Memory B cell (primary cell): Measurements from ENCODE around the gene KIF13A.
A peak's percentile ranks its signal among the peaks of the same experiment; 100 is the strongest.
"Not testable (repeated sequence)": the region's sequence is repeated elsewhere in the genome, so short reads cannot be mapped to it uniquely, and the experiment has no call there.

ENCODE experiments used
- ATAC-seq: fragments of 150-1000 bp; cut with Tn5 transposase; 2 replicates; pipeline ENCODE4 v1.10.0; 2021; ENCODE audit warnings: low read depth, mild to moderate bottlenecking, moderate library complexity
- DNase-seq, 2 donors: peaks; one replicate each; pipeline ENCODE4 v3.0.0; 2022; ENCODE audit warnings: low spot score in 2 of 2
- H3K27ac Mint-ChIP-seq: one replicate; pipeline ENCODE4 v1.8.0; 2022; ENCODE audit warnings: mild to moderate bottlenecking, moderate library complexity, mixed read lengths
- H3K27me3 Mint-ChIP-seq: one replicate; pipeline ENCODE4 v1.8.0; 2022; ENCODE audit warnings: mixed read lengths
- H3K36me3 Mint-ChIP-seq: one replicate; pipeline ENCODE4 v1.8.0; 2022; ENCODE audit warnings: mild to moderate bottlenecking, mixed read lengths
- H3K4me1 Mint-ChIP-seq: one replicate; pipeline ENCODE4 v1.8.0; 2022; ENCODE audit warnings: mixed read lengths
- H3K4me3 Mint-ChIP-seq: one replicate; pipeline ENCODE4 v1.8.0; 2022; ENCODE audit warnings: mild to moderate bottlenecking, moderate library complexity, mixed read lengths
- H3K9me3 Mint-ChIP-seq: one replicate; pipeline ENCODE4 v1.8.0; 2022; ENCODE audit warnings: mixed read lengths

Gene KIF13A

GRCh38 chr6:17851001-17851719 is 136.3 kb downstream of the KIF13A start:
- DNase-seq (no peak), ATAC-seq (no peak)
- H3K27ac Mint-ChIP-seq = no peak overlapping the region
- no peaks in the 10 kb centered on the region for H3K4me1 Mint-ChIP-seq
- peaks cover 31% of the 10 kb centered on the region for H3K36me3 Mint-ChIP-seq
- H3K4me3 Mint-ChIP-seq = no peak overlapping the region
- no peaks in the 10 kb centered on the region for H3K27me3 Mint-ChIP-seq
- H3K9me3 Mint-ChIP-seq = no peaks in the 10 kb centered on the region

DNA sequence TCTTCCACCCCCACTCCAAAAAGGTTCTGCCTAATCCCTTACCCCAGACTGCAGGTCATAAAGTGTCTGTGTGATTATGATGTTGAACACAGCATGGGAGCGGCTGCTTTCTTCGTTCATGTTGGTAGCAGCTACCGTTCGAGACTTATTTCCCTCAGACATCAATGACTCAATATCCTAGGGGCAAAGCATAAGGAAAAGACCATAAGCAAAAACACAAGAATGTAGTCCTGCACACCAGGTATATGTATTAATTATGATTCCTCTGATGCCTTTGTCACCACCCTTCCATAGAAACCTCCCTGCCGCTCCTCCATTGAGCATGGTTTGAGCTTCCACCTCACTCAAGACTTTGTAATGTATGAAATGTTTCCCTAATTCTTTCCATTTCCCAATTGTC is 137.2 kb downstream of the KIF13A start:
- no peaks in the 10 kb centered on the region for H3K27me3 Mint-ChIP-seq
- ATAC-seq = no peak
- no peaks in the 10 kb centered on the region for H3K4me1 Mint-ChIP-seq
- no peak overlapping the region for H3K4me3 Mint-ChIP-seq
- H3K9me3 Mint-ChIP-seq = no peaks in the 10 kb centered on the region
- H3K27ac Mint-ChIP-seq = no peak overlapping the region
- peaks cover 30% of the 10 kb centered on the region for H3K36me3 Mint-ChIP-seq
- no peak for DNase-seq

- Mint-ChIP-seq H3K9me3 (no peaks in the 10 kb centered on the region), H3K4me3 (no peak overlapping the region), H3K27ac (no peak overlapping the region), H3K4me1 (no peaks in the 10 kb centered on the region), H3K36me3 (peaks cover 30% of the 10 kb centered on the region), H3K27me3 (no peaks in the 10 kb centered on the region)
- ATAC-seq = no peak
- DNase-seq = no peak
These were observed 140.2 kb downstream of the KIF13A start for GRCh38 chr6:17847203-17847760.

DNA sequence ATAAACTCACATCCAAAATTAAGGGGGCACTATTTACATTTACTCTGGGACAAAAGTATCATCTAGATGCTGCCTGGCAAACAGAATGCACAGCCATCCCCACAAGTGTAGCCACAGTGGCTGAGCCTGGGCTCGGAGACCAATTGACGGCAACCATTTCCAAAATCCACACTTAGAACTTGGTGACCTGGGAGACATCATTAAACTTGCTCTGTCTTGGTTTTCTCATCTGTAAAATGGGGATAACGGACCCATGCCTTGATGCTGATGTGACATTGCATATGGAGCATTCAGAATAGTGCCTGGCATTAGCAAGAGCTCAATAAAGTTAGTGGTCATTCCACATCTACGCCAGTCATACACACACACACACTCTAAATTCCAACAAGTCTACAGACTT is 140.7 kb downstream of the KIF13A start:
- ATAC-seq = no peak
- H3K27ac Mint-ChIP-seq = no peak overlapping the region
- DNase-seq = no peak
- peaks cover 30% of the 10 kb centered on the region for H3K36me3 Mint-ChIP-seq
- no peaks in the 10 kb centered on the region for H3K4me1 Mint-ChIP-seq
- no peaks in the 10 kb centered on the region for H3K9me3 Mint-ChIP-seq
- H3K4me3 Mint-ChIP-seq = no peak overlapping the region
- H3K27me3 Mint-ChIP-seq = no peaks in the 10 kb centered on the region

DNA sequence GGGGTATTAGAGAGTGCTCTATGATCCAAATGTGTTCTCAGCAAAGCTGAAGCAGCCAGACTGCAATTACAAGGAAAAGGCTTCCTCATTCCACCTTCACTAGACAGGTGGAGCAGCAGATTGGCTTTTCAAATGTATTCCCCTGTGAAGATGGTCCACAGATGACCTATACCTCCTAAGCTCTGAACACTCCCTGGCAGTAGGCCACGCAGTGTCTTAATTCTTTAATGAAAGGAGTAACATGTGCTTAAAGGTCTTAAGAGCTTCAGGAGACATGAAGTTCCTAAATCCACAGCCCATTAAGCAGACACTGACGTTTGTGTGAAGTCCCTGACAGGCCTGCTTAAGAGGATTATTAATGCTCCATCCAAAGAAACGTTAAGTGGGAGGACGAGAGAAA is 141.8 kb downstream of the KIF13A start:
- no peaks in the 10 kb centered on the region for H3K9me3 Mint-ChIP-seq
- ATAC-seq (no peak), DNase-seq (no peak)
- no peak overlapping the region for H3K27ac Mint-ChIP-seq
- H3K27me3 Mint-ChIP-seq = no peaks in the 10 kb centered on the region
- peaks cover 24% of the 10 kb centered on the region for H3K36me3 Mint-ChIP-seq
- H3K4me1 Mint-ChIP-seq = no peaks in the 10 kb centered on the region
- no peak overlapping the region for H3K4me3 Mint-ChIP-seq

- not testable (repeated sequence) for H3K9me3 Mint-ChIP-seq, DNase-seq, H3K27me3 Mint-ChIP-seq, ATAC-seq, H3K4me1 Mint-ChIP-seq, H3K4me3 Mint-ChIP-seq, H3K27ac Mint-ChIP-seq
- H3K36me3 Mint-ChIP-seq = peaks cover 19% of the 10 kb centered on the region
These were observed 142.5 kb downstream of the KIF13A start for GRCh38 chr6:17844967-17845366.

DNA sequence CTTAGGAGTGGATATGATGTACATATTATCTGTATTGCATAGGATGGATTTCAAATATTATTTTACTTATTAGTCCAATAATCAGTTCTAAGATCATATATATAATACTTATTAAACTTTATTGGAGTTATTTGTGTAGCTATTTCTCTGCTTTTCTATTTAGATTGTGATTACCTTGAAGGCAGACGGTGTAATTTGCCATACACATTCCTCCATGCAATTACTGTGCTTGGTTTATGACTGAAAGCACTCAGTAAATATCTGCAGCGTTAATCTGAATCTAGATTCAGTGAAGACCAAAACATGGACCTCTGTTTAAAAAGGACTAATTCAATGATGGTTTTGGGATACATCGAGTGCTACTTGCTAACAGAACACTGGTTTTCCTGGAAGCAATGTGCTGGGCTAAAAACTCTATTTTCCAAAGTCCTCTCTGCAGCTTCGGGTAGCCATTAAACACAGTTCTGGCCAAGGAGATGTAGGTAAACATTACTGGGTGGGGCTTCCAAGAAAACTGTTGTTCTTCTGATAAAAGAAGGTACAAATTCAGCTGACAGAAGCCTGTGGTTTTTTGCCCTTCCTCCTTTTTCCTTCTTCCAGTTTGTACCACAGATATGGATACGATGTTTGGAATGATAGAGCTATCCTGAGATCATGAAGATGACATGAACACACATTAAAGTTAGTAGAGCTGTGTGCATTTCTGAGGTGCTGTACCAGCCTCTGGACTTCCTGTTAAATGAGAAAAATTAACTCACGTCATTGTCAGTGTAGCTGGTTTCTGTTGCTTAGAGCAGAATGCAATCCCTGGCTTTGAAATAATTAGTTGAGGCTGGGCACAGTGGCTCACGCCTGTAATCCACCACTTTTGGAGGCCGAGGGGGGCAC is 144.3 kb downstream of the KIF13A start:
- H3K4me1 Mint-ChIP-seq = no peaks in the 10 kb centered on the region
- no peaks in the 10 kb centered on the region for H3K27me3 Mint-ChIP-seq
- ATAC-seq (no peak), DNase-seq (no peak)
- H3K27ac Mint-ChIP-seq = peak overlapping the region; percentile 31
- H3K9me3 Mint-ChIP-seq = no peaks in the 10 kb centered on the region
- peaks cover 10% of the 10 kb centered on the region for H3K36me3 Mint-ChIP-seq
- H3K4me3 Mint-ChIP-seq = no peak overlapping the region

GRCh38 chr6:17842014-17842776 is 145.2 kb downstream of the KIF13A start:
- no peaks in the 10 kb centered on the region for H3K4me1 Mint-ChIP-seq
- H3K27me3 Mint-ChIP-seq = no peaks in the 10 kb centered on the region
- no peak for DNase-seq
- H3K9me3 Mint-ChIP-seq = no peaks in the 10 kb centered on the region
- ATAC-seq = no peak
- no peak overlapping the region for H3K27ac Mint-ChIP-seq
- H3K36me3 Mint-ChIP-seq = peaks cover 8% of the 10 kb centered on the region
- H3K4me3 Mint-ChIP-seq = no peak overlapping the region

DNA sequence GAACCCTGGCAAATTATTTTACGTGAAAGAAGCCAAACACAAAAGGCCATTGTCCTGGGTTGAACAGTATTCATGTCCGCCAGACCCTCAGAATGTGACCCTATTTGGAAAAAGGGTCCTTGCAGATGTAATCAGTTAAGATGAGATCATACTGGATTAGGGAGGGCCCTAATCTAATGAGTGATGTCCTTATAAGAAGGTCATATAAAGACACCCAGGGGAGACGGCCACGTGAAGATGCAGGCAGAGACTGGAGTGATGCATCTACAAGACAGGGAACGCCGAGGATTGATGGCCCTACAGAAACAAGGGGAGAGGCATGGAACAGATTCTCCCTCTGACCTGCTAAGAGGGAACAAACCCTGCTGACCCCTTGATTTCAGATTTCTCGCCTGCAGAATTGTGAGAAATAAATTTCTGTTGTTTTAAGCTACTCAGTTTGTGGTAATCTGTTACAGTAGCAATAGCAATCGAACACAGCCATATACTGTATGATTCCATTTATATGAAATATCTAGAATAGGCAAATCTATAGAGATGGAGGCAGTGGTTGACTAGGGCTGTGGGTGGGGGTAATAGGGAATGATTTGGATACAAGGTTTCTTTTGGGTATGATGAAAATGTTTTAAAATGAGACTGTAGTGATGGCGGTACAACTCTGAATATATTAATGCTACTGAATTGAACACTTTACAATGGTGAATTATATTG is 147.8 kb downstream of the KIF13A start:
- no peaks in the 10 kb centered on the region for H3K4me1 Mint-ChIP-seq
- ATAC-seq = no peak
- H3K27ac Mint-ChIP-seq = no peak overlapping the region
- no peaks in the 10 kb centered on the region for H3K27me3 Mint-ChIP-seq
- no peak for DNase-seq
- peaks cover 10% of the 10 kb centered on the region for H3K36me3 Mint-ChIP-seq
- H3K9me3 Mint-ChIP-seq = no peaks in the 10 kb centered on the region
- H3K4me3 Mint-ChIP-seq = no peak overlapping the region

DNA sequence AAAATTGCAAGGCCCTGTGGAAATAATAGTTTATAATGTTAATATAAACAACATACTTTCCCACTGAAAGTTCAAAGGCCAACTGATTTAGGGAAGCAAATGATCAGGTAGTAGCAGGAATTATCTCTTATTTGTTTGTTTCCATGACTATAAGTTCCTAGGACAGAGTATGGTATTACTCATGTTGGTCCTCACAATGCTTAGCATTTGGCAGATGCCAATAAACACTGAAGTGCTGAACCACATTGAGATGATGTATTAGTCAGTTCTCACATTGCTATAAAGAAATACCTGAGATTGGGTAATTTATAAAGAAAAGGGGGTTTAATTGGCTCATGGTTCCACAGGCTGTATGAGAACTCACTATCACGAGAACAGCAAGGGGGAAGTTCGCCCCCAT is 151.1 kb downstream of the KIF13A start:
- Mint-ChIP-seq H3K36me3 (peaks cover 13% of the 10 kb centered on the region), H3K9me3 (no peaks in the 10 kb centered on the region), H3K27ac (no peak overlapping the region), H3K27me3 (no peaks in the 10 kb centered on the region), H3K4me3 (no peak overlapping the region), H3K4me1 (no peaks in the 10 kb centered on the region)
- DNase-seq (no peak), ATAC-seq (no peak)

GRCh38 chr6:17835784-17836183 is 151.7 kb downstream of the KIF13A start:
- Mint-ChIP-seq H3K27ac (no peak overlapping the region), H3K4me3 (no peak overlapping the region), H3K36me3 (peaks cover 18% of the 10 kb centered on the region), H3K4me1 (no peaks in the 10 kb centered on the region), H3K27me3 (no peaks in the 10 kb centered on the region), H3K9me3 (no peaks in the 10 kb centered on the region)
- ATAC-seq = no peak
- DNase-seq = no peak

DNA sequence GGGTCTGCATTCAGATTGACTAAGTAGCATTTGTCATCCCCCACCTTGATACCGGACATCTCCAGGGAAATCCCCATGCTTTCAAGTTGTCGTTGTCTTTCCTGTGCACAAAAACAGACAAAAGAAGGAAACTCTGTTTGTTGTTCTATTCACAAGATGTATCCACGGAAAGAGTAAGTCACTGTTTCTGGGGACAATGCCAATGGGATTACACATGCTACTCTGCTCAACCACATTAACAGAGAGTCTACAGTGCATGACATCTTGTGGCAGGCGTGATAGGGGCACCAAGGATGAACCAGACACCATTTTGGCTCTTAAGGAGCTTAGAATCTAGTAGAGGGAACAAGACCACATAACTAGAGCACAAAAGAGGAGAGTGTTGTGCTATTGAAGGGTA is 156.3 kb downstream of the KIF13A start:
- DNase-seq (no peak), ATAC-seq (no peak)
- Mint-ChIP-seq H3K9me3 (no peaks in the 10 kb centered on the region), H3K27me3 (no peaks in the 10 kb centered on the region), H3K4me1 (no peaks in the 10 kb centered on the region), H3K4me3 (no peak overlapping the region), H3K27ac (peak overlapping the region; percentile 32), H3K36me3 (peaks cover 19% of the 10 kb centered on the region)

- DNase-seq (no peak), ATAC-seq (no peak)
- Mint-ChIP-seq H3K27me3 (no peaks in the 10 kb centered on the region), H3K4me1 (no peaks in the 10 kb centered on the region), H3K27ac (no peak overlapping the region), H3K9me3 (no peaks in the 10 kb centered on the region), H3K4me3 (no peak overlapping the region), H3K36me3 (peaks cover 25% of the 10 kb centered on the region)
These were observed 157.5 kb downstream of the KIF13A start for GRCh38 chr6:17829905-17830304.
